H1 (cell line): ENCODE measurements around the gene DAZAP1. TPM values are rescaled to one million over a fixed set of nuclear protein-coding genes. Genes with fewer than 3 reads are reported as not detected.

Source experiments
- KDM1A ChIP-seq: fragments of 200-600, 300-600 bp; sonication (generic); IDR thresholded peaks from 2 replicates; pipeline ENCODE4 v1.7.1; 2016; ENCODE audit warnings: mild to moderate bottlenecking, low read length, borderline replicate concordance
- MAFK ChIP-seq: IDR thresholded peaks from 2 replicates; pipeline ENCODE4 v1.6.1; 2012; ENCODE audit warnings: low read depth, mild to moderate bottlenecking, improper control_type of control experiment, low read length
- polyA plus RNA-seq, 7 experiments: library from polyadenylated mRNA; depleted of rRNA in 3 of 7; stranded (reverse) in 5 of 7; unstranded in 2 of 7; fragments of >200 nt in 5 of 7; fragments of 200-250 nt in 2 of 7; gene quantifications; 1 replicate in 5 of 7; 2 replicates in 1 of 7; 4 replicates in 1 of 7; pipeline versions ENCODE4 v1.2.1 to v1.2.3, GENCODE V29; 2011 to 2013; ENCODE audit warnings: missing spikeins in 2 of 7, mixed read lengths in 2 of 7
- total RNA-seq: library from RNA; stranded (reverse); fragmentation: NEBNext Ultra II Directional; extraction: Animal tissue kit (Norgen Biotek cat#: 25700); gene quantifications from 2 replicates; pipeline ENCODE4 v1.2.1, GENCODE V29; 2021

Gene DAZAP1
- total and polyA plus RNA-seq, 2 of the 8 experiments (the other 6 are each of a cell fraction or from before 2014, with no cell fraction given), result 79.6 to 341 TPM

- no peak for TF ChIP-seq KDM1A
- no peak for TF ChIP-seq MAFK
Measured at GRCh38 chr19:1408300-1409203, 1.2 kb downstream of the DAZAP1 start (continued).
